NB4 (cell line): ENCODE results near the gene KRT79.

Source experiments
- MYC ChIP-seq: IDR thresholded peaks from 2 replicates; pipeline ENCODE4 v1.6.1; 2011; ENCODE audit warnings: low read depth, low read length
- POLR2A ChIP-seq: IDR thresholded peaks from 2 replicates; pipeline ENCODE4 v1.6.1; 2011; ENCODE audit warnings: mild to moderate bottlenecking; ENCODE audit not compliant: insufficient read length; ENCODE audit errors: extremely low read depth
- TF ChIP-seq, protein P1 (sequence below): IDR thresholded peaks from one replicate; pipeline ENCODE4 v1.5.1; 2012; ENCODE audit warnings: low read depth, low read length
- TF ChIP-seq, protein P2 (sequence below): IDR thresholded peaks from 2 replicates; pipeline ENCODE4 v1.6.1; 2011; ENCODE audit warnings: low read depth, low read length

DNA sequence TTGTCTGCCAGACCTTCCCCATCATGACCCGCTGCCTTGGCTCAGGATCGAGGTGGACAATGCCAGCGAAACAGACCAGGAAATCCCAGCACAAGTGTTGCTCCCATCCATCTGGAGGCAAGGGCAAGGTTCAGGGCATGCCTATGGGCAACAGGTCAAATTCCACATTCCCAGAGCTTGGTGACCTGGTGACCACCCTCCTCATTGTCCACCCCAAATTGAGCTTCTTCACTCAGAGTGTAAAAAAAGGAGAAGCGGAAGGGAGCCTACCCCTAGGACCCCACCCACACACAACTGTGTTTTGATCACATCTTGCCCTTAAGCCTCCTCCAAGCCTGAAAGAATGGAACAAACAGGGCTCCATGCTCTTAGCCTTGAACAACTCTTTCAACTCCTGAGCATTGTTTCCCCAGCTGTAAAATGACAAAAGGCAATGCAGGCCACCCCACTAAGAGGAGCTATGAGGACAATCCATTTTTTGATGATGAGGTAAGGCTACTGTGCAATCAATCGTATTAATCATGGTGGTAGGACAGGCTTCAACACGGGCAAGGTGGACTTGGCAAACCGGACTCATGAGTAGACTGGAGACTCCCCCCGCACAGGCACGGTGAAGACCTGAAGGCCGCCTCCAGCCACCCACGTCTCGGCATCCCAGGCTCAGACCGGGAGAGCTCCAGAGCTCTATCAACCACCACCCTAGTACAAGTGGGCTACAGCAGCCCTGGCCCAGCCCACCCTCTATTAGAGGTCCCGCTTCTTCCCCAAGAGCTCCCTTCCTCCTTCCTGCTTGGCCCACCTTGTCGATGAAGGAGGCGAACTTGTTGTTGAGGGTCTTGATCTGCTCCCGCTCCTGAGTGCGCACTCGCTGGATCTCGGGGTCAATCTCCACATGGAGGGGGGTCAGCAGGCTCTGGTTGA is 866 bp downstream of the KRT79 start:
- TF ChIP-seq, protein P1, sequence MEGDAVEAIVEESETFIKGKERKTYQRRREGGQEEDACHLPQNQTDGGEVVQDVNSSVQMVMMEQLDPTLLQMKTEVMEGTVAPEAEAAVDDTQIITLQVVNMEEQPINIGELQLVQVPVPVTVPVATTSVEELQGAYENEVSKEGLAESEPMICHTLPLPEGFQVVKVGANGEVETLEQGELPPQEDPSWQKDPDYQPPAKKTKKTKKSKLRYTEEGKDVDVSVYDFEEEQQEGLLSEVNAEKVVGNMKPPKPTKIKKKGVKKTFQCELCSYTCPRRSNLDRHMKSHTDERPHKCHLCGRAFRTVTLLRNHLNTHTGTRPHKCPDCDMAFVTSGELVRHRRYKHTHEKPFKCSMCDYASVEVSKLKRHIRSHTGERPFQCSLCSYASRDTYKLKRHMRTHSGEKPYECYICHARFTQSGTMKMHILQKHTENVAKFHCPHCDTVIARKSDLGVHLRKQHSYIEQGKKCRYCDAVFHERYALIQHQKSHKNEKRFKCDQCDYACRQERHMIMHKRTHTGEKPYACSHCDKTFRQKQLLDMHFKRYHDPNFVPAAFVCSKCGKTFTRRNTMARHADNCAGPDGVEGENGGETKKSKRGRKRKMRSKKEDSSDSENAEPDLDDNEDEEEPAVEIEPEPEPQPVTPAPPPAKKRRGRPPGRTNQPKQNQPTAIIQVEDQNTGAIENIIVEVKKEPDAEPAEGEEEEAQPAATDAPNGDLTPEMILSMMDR: no peak
- TF ChIP-seq POLR2A (no peak), MYC (no peak)
- TF ChIP-seq, protein P2, sequence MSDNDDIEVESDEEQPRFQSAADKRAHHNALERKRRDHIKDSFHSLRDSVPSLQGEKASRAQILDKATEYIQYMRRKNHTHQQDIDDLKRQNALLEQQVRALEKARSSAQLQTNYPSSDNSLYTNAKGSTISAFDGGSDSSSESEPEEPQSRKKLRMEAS: no peak
